ENCODE data around the gene OR52N5.

Gene OR52N5

DNA sequence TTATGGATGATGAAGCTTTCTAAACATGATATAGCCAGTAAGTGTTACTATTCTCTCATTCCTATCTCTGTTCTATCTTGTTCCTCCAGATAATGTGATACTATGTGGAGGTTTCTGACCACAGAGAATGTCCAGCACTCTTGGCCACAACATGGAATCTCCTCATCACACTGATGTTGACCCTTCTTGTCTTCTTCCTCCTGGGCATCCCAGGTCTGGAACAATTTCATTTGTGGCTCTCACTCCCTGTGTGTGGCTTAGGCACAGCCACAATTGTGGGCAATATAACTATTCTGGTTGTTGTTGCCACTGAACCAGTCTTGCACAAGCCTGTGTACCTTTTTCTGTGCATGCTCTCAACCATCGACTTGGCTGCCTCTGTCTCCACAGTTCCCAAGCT, 56.8 kb downstream of the OR52N5 start:
- DNase-seq (ENCODE audit: extremely low read depth in 1 of 2, low read depth in 1 of 2) = no peak

All from stimulated activated CD8-positive, alpha-beta memory T cell treated with anti-CD3 and anti-CD28 coated beads, Interleukin-7, amount 100 ng/mL, for 48 hours (primary cell).